PFSK-1 (cell line): ENCODE data around the gene FAM50B.

ENCODE experiments used
- POLR2AphosphoS5 ChIP-seq: IDR thresholded peaks from 2 replicates; pipeline ENCODE4 v1.6.1; 2012; ENCODE audit warnings: low read depth, mild to moderate bottlenecking, control low read depth, low read length, moderate library complexity
- REST ChIP-seq, 2 experiments: IDR thresholded peaks; 2 replicates each; pipeline versions ENCODE4 v1.6.1 to v1.8.0; 2011 to 2012; ENCODE audit warnings: low read depth in 2 of 2, low read length in 2 of 2, control low read depth in 1 of 2, inconsistent platforms in 1 of 2, mild to moderate bottlenecking in 1 of 2, moderate library complexity in 1 of 2; ENCODE audit not compliant: insufficient read depth in 1 of 2

GRCh38 chr6:3811191-3811590 is 38.0 kb upstream of the FAM50B start:
- TF ChIP-seq REST (IDR thresholded peaks at IDR 0.05; ENCODE audit: insufficient read depth in 1 of 2, low read depth in 2 of 2, low read length in 2 of 2): no peak
- no peak for TF ChIP-seq POLR2AphosphoS5
